ENCODE results near the gene SPATA31E1.
"Not testable (repeated sequence)": the region's sequence is repeated elsewhere in the genome, so short reads cannot be mapped to it uniquely, and the experiment has no call there.

The SPATA31E1 gene

GRCh38 chr9:87923012-87923411 is 40.3 kb downstream of the SPATA31E1 start:
- WGBS, 2 experiments (ENCODE audit: insufficient coverage in 2 of 2), result 97 to 98% methylated on average over 5 of the region's 10 CpGs
- H3K9me3 ChIP-seq (ENCODE audit: control insufficient read depth, low read length); H3K4me3 ChIP-seq (ENCODE audit: extremely low read depth, insufficient read depth, low read length, poor library complexity, severe bottlenecking); H3K4me1 ChIP-seq (ENCODE audit: control insufficient read depth, insufficient read depth, low read length, poor library complexity, severe bottlenecking); H3K27ac ChIP-seq (ENCODE audit: low read depth, low read length, severe bottlenecking); H3K36me3 ChIP-seq (ENCODE audit: control insufficient read depth, insufficient read depth, low read length): not testable (repeated sequence)

- not testable (repeated sequence) for H3K27ac ChIP-seq (ENCODE audit: low read depth, low read length, severe bottlenecking); H3K4me3 ChIP-seq (ENCODE audit: extremely low read depth, insufficient read depth, low read length, poor library complexity, severe bottlenecking); H3K4me1 ChIP-seq (ENCODE audit: control insufficient read depth, insufficient read depth, low read length, poor library complexity, severe bottlenecking); H3K9me3 ChIP-seq (ENCODE audit: control insufficient read depth, low read length); H3K36me3 ChIP-seq (ENCODE audit: control insufficient read depth, insufficient read depth, low read length)
- whole genome bisulfite sequencing, 2 experiments (ENCODE audit: insufficient coverage in 2 of 2), result 97% methylated on average over 7 to 8 of the region's 10 CpGs
These were observed 42.2 kb downstream of the SPATA31E1 start for GRCh38 chr9:87924851-87925250.

DNA sequence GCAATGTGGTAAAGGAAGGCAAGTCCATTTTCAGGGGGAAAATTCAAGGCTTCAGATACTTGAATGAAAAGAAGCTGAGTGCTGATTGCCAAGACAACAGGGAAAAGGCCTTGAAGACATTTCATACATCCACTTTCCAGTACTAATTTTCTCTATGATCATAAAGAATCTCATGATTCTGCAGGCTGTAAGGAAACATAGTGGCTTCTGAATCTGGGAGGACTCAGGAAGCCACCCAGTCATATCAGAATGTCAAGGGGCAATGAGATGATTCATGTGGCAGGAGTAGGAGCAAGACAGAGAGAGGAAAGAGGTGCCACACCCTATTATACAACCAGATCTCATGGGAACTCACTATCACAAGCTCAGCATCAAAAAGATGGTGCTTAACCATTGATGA is 46.5 kb downstream of the SPATA31E1 start:
- not testable (repeated sequence) for H3K4me3 ChIP-seq (ENCODE audit: extremely low read depth, insufficient read depth, low read length, poor library complexity, severe bottlenecking); H3K4me1 ChIP-seq (ENCODE audit: control insufficient read depth, insufficient read depth, low read length, poor library complexity, severe bottlenecking); H3K9me3 ChIP-seq (ENCODE audit: control insufficient read depth, low read length); H3K27ac ChIP-seq (ENCODE audit: low read depth, low read length, severe bottlenecking); H3K36me3 ChIP-seq (ENCODE audit: control insufficient read depth, insufficient read depth, low read length)

DNA sequence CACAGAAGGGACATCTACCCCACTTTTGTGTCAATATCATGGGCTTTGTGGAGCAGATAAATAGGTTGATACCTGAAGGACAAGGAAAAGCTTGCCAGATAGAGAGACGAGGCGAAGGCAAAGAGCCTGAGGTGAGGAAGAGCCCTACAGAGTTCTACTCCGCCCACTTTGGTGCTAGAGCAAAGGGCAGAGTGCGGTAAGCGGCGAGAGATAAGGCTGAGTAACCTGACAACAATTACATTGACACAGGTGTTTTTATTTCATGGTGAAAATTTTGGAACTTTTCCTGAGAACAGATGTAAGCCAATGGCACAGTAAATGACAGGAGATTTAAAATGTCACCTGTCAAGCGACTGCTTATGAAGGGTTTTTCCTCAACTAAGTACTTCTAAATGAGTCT is 51.8 kb downstream of the SPATA31E1 start:
- H3K27ac ChIP-seq (ENCODE audit: low read depth, low read length, severe bottlenecking); H3K4me3 ChIP-seq (ENCODE audit: extremely low read depth, insufficient read depth, low read length, poor library complexity, severe bottlenecking); H3K36me3 ChIP-seq (ENCODE audit: control insufficient read depth, insufficient read depth, low read length); H3K4me1 ChIP-seq (ENCODE audit: control insufficient read depth, insufficient read depth, low read length, poor library complexity, severe bottlenecking); H3K9me3 ChIP-seq (ENCODE audit: control insufficient read depth, low read length): not testable (repeated sequence)
- 88 to 100% methylated on average over 4 to 5 of the region's 7 CpGs for WGBS, 2 experiments (ENCODE audit: insufficient coverage in 2 of 2)

DNA sequence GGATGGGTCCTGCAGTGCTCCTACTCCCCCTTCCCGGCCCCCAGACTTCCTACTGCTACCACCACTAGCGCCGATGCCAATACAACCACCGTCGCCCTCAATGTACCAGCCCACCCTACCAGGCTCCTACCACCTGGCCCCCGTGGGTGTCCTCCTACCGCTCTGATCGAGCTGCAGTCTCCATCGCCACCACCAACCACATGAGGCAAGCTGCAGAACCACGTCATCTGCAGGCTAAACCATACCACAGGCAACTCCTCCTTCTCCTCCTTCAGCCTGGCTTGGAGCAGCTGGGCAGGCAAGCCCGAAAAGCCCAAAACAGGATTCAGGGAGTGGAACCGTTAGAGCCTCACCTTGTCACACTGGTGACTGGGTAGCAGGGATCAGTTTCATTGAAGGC is 54.7 kb downstream of the SPATA31E1 start:
- not testable (repeated sequence) for H3K9me3 ChIP-seq (ENCODE audit: control insufficient read depth, low read length); H3K27ac ChIP-seq (ENCODE audit: low read depth, low read length, severe bottlenecking); H3K36me3 ChIP-seq (ENCODE audit: control insufficient read depth, insufficient read depth, low read length); H3K4me1 ChIP-seq (ENCODE audit: control insufficient read depth, insufficient read depth, low read length, poor library complexity, severe bottlenecking); H3K4me3 ChIP-seq (ENCODE audit: extremely low read depth, insufficient read depth, low read length, poor library complexity, severe bottlenecking)
- WGBS, 2 experiments (ENCODE audit: insufficient coverage in 2 of 2), result no CpG with 5 or more reads among the region's 12 CpGs

- 97 to 100% methylated on average over 2 to 4 of the region's 9 CpGs for WGBS, 2 experiments (ENCODE audit: insufficient coverage in 2 of 2)
- not testable (repeated sequence) for H3K36me3 ChIP-seq (ENCODE audit: control insufficient read depth, insufficient read depth, low read length); H3K4me3 ChIP-seq (ENCODE audit: extremely low read depth, insufficient read depth, low read length, poor library complexity, severe bottlenecking); H3K4me1 ChIP-seq (ENCODE audit: control insufficient read depth, insufficient read depth, low read length, poor library complexity, severe bottlenecking); H3K9me3 ChIP-seq (ENCODE audit: control insufficient read depth, low read length); H3K27ac ChIP-seq (ENCODE audit: low read depth, low read length, severe bottlenecking)
These were observed 55.2 kb downstream of the SPATA31E1 start for GRCh38 chr9:87937918-87938317.

DNA sequence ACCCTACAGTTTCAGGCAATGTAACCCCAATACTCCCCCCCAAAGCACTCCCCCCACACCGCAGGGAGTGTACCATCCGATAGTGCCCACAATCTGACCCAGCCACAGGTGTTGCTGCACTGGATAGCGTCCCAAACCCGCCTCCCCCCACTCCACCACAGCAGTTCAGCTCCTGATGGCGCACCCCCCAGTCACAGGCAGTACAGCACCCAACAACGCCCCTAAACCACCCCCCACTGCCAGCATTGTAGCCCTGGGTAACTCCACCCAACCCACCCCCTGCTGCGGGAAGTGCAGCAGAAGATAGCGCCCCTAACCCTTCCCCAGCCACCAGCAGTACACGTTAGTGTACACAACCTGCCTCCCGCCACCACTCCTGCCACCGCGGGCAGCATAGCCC is 55.7 kb downstream of the SPATA31E1 start:
- not testable (repeated sequence) for H3K9me3 ChIP-seq (ENCODE audit: control insufficient read depth, low read length); H3K4me3 ChIP-seq (ENCODE audit: extremely low read depth, insufficient read depth, low read length, poor library complexity, severe bottlenecking); H3K36me3 ChIP-seq (ENCODE audit: control insufficient read depth, insufficient read depth, low read length); H3K27ac ChIP-seq (ENCODE audit: low read depth, low read length, severe bottlenecking); H3K4me1 ChIP-seq (ENCODE audit: control insufficient read depth, insufficient read depth, low read length, poor library complexity, severe bottlenecking)
- no CpG with 5 or more reads among the region's 12 CpGs for WGBS, 2 experiments (ENCODE audit: insufficient coverage in 2 of 2)

Data from mesodermal cell (in vitro differentiated cells).